Heart left ventricle (tissue), 16 donors: ENCODE results near the gene PRKCI. TPM values are rescaled to one million over a fixed set of nuclear protein-coding genes. Genes with fewer than 3 reads are reported as not detected.
A peak's percentile ranks its signal among the peaks of the same experiment; 100 is the strongest.

Experiments used
- ATAC-seq, 4 donors: fragments of 200-7000 bp; cut with Tn5 transposase; one replicate each; pipeline ENCODE4 v1.9.1; 2020 to 2022; ENCODE audit warnings: moderate library complexity in 4 of 4, mild to moderate bottlenecking in 3 of 4, moderate number of reproducible peaks in 1 of 4
- DNase-seq, 5 donors: peaks; one replicate each; pipeline ENCODE4 v3.0.0-alpha.2; 2020
- H3K27ac ChIP-seq, 12 donors: fragments of 200-600 bp; sonication (generic) in 4 of 12; one replicate each; pipeline versions ENCODE4 v1.5.0 to v1.8.0; 2016 to 2022; ENCODE audit warnings: mild to moderate bottlenecking in 2 of 12
- H3K27me3 ChIP-seq, 9 donors: fragments of 200-600 bp; sonication (generic) in 2 of 9; one replicate each; pipeline versions ENCODE4 v1.5.1 to v1.8.0; 2016 to 2022; ENCODE audit warnings: mild to moderate bottlenecking in 3 of 9
- H3K36me3 ChIP-seq, 9 donors: fragments of 200-600 bp; sonication (generic) in 2 of 9; one replicate each; pipeline versions ENCODE4 v1.5.0 to v1.8.0; 2018 to 2022; ENCODE audit warnings: mild to moderate bottlenecking in 2 of 9
- H3K4me1 ChIP-seq, 12 donors: fragments of 200-600 bp; sonication (generic) in 4 of 12; one replicate each; pipeline versions ENCODE4 v1.5.0 to v1.8.0; 2016 to 2022; ENCODE audit warnings: mild to moderate bottlenecking in 3 of 12
- H3K4me3 ChIP-seq, 12 donors: fragments of 200-600 bp; sonication (generic) in 4 of 12; one replicate each; pipeline versions ENCODE4 v1.5.0 to v1.8.0; 2017 to 2022; ENCODE audit warnings: mild to moderate bottlenecking in 9 of 12, moderate library complexity in 4 of 12
- H3K9me3 ChIP-seq, 12 donors: fragments of 200-600 bp; sonication (generic) in 4 of 12; one replicate each; pipeline versions ENCODE4 v1.5.0 to v1.8.0; 2016 to 2022; ENCODE audit warnings: mild to moderate bottlenecking in 1 of 12
- CTCF ChIP-seq, 12 donors: fragments of 200-600 bp; sonication (generic) in 4 of 12; IDR thresholded peaks; one replicate each; pipeline versions ENCODE4 v1.5.0 to v1.8.0; 2018 to 2022; ENCODE audit warnings: antibody characterized with exemption in 12 of 12, mild to moderate bottlenecking in 5 of 12
- POLR2A ChIP-seq, 2 donors: fragments of 450-650 bp; IDR thresholded peaks; one replicate each; pipeline ENCODE4 v1.6.1; 2017; ENCODE audit warnings: antibody characterized with exemption in 2 of 2, mild to moderate bottlenecking in 2 of 2, moderate library complexity in 2 of 2
- WGBS, 4 donors: extraction: QIAGEN DNeasy Blood & Tissue Kit in 2 of 4; methylation state at CpG; one replicate each; pipeline versions ENCODE4 v1.1.5 to v1.1.7; 2013 to 2018; 5-methylcytosine and 5-hydroxymethylcytosine counted together
- intact Hi-C, 10 donors: fragments of 100-400 bp; cut with DNase I; formaldehyde crosslinking; loops; one replicate each; pipeline versions ENCODE4 v1.11.1 to v1.14.2; 2022
- polyA plus RNA-seq, 2 donors: library from polyadenylated mRNA; stranded (reverse); fragments of 200-250 nt; gene quantifications; one replicate each; pipeline ENCODE4 v1.2.3, GENCODE V29; 2013
- total RNA-seq, 9 donors: library from RNA; depleted of rRNA in 2 of 9; stranded (reverse); fragments of >200 nt in 2 of 9; fragmentation: NEBNext Ultra II Directional in 3 of 9; extraction: Animal tissue kit (Norgen Biotek cat#: 25700) in 3 of 9; gene quantifications; one replicate each; pipeline versions ENCODE4 v1.1.0 to v1.2.4, GENCODE V29; 2016 to 2023
- donor health status: ischemic (EF 13 %, LVEDD 7.1; RV severe dilation, severe dysfunction).
- donor health status: healthy with polysubstance abuse.
- donor health status: DM: no; HTN: yes; CAD: no.
- donor health status: DM: no; HTN: no; CAD: no.
- donor health status: ischemic (EF 25% LVEDD 6.9; RV normal size, moderate dysfunction).
- donor health status: ischemic (EF 25% LVEDD 5.7; RV mildly dilated, moderate dysfunction).
- donor health status: healthy.
- donor health status: DM: yes; HTN: yes; CAD: no.
- donor health status: ischemic (EF 35%, LVEDD 5.7; RV mildly dilated, moderate dysfunction).
- donor health status: nonischemic (EF 11% LVEDD 7.7; RV severe dilation, severe dysfunction).
- donor health status: DM: yes; HTN: yes; CAD: no.
- donor health status: PGD.
- donor health status: ischemic (EF 29% LVEDD 5.4; RV normal size, mild dysfunction).
- donor health status: nonischemic (EF 23%, LVEDD 6.1; RV moderate dilation, normal function).

PRKCI gene
- total and polyA plus RNA-seq, 11 donors, result 4.5 to 26.9 (median 13.9) TPM

- TF ChIP-seq POLR2A (IDR thresholded peaks at IDR 0.05) (no peak), CTCF (IDR thresholded peaks at IDR 0.05) (no peak)
- intact Hi-C loops, result loop anchor here in 1 of 10 donors (1.0 kb wide), 1 partner anchor 14 kb away; no protein-coding TSS in a partner anchor
- no peaks in the 10 kb centered on the region for H3K27me3 ChIP-seq
- no peaks in the 10 kb centered on the region for H3K9me3 ChIP-seq
- H3K27ac ChIP-seq, result no peak overlapping the region
- no peak for ATAC-seq
- WGBS, 4 donors, result 80 to 97% (median 95%) methylated on average over 4 of the region's 4 CpGs
- H3K4me1 ChIP-seq, result peaks cover 0 to 9% (median 0%) of the 10 kb centered on the region in 12 donors
- H3K4me3 ChIP-seq, result no peak overlapping the region
- H3K36me3 ChIP-seq, result no peaks in the 10 kb centered on the region
- no peak for DNase-seq
Observed at GRCh38 chr3:170344971-170345370, 122.7 kb downstream of the PRKCI start.

- Histone ChIP-seq H3K4me3 (no peak overlapping the region), H3K9me3 (no peaks in the 10 kb centered on the region), H3K36me3 (no peaks in the 10 kb centered on the region), H3K27ac (no peak overlapping the region), H3K27me3 (no peaks in the 10 kb centered on the region), H3K4me1 (peaks cover 0 to 11% (median 0%) of the 10 kb centered on the region in 12 donors)
- DNase-seq, result no peak
- WGBS, 4 donors, result 92 to 97% (median 96%) methylated on average over 12 of the region's 12 CpGs
- no peak for TF ChIP-seq CTCF (IDR thresholded peaks at IDR 0.05)
- ATAC-seq, result no peak
- intact Hi-C loops, result no loop called here
Observed at GRCh38 chr3:170346481-170347392, 124.5 kb downstream of the PRKCI start.

GRCh38 chr3:170350515-170351413, 128.5 kb downstream of the PRKCI start:
- ATAC-seq (peak in 1 of 4 donors; percentile 8), DNase-seq (no peak)
- Histone ChIP-seq H3K9me3 (no peaks in the 10 kb centered on the region), H3K27me3 (no peaks in the 10 kb centered on the region), H3K4me1 (peaks cover 0 to 17% (median 6%) of the 10 kb centered on the region in 12 donors), H3K4me3 (no peak overlapping the region), H3K36me3 (no peaks in the 10 kb centered on the region), H3K27ac (no peak overlapping the region)
- WGBS, 4 donors, result 86 to 90% (median 88%) methylated on average over 8 of the region's 8 CpGs
- TF ChIP-seq POLR2A (IDR thresholded peaks at IDR 0.05) (no peak), CTCF (IDR thresholded peaks at IDR 0.05) (no peak)
- intact Hi-C loops, result loop anchor here in 5 of 10 donors (5.0 to 10.0 kb wide), 3 partner anchors 38 to 586 kb away; partner anchors contain the start of genes ACTRT3 (in 1 of the 5), PHC3 (in 1 of the 5) and TERC (in 1 of the 5)
